Uterus (tissue), 2 donors: Measurements from ENCODE around the gene SCARF2.

Experiments
- CTCF ChIP-seq, 4 experiments: fragments of 200-600 bp in 2 of 4; fragments of 450-650 bp in 2 of 4; sonication (generic) in 2 of 4; IDR thresholded peaks; one replicate each; pipeline ENCODE4 v1.5.1; 2016 to 2019; ENCODE audit warnings: antibody characterized with exemption in 4 of 4, mild to moderate bottlenecking in 2 of 4, moderate library complexity in 1 of 4
- POLR2A ChIP-seq, 2 donors: fragments of 450-650 bp; IDR thresholded peaks; one replicate each; pipeline ENCODE4 v1.6.1; 2016; ENCODE audit warnings: antibody characterized with exemption in 2 of 2, mild to moderate bottlenecking in 1 of 2, moderate library complexity in 1 of 2

GRCh38 chr22:20456064-20456721, 18.6 kb upstream of the SCARF2 start:
- TF ChIP-seq CTCF (IDR thresholded peaks at IDR 0.05) (peak; percentile 80 to 92 (median 89)), POLR2A (IDR thresholded peaks at IDR 0.05) (no peak)
